ENCODE results near the gene PRLR.

Gene PRLR

GRCh38 chr5:35182486-35182885, 47.8 kb downstream of the PRLR start:
- no peak overlapping the region for H3K4me3 ChIP-seq (ENCODE audit: low read depth, low read length)
- TF ChIP-seq CTCF (IDR thresholded peaks at IDR 0.05; ENCODE audit: control insufficient read depth, extremely low read depth, insufficient read depth) = no peak
- DNase-seq (ENCODE audit: low read depth) = no peak

DNA sequence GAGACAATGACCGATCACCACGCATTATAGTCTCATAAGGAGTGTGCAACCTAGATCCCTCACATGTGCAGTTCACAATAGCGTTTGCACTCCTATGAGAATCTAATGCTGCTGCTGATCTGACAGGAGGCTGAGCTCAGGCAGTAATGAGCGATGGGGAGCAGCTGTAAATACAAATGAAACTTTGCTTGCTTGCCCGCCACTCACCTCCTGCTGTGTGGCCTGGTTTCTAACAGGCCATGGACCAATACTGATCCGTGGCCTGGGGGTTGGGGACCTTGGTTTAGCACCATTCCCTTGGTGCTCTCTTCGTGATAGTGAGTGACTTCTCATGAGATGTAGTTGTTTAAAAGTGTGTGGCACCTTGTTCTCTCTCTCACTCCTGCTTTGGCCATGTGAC, 50.2 kb downstream of the PRLR start:
- no peak overlapping the region for H3K4me3 ChIP-seq (ENCODE audit: low read depth, low read length)
- no peak for DNase-seq (ENCODE audit: low read depth)
- no peak for TF ChIP-seq CTCF (IDR thresholded peaks at IDR 0.05; ENCODE audit: control insufficient read depth, extremely low read depth, insufficient read depth)

DNA sequence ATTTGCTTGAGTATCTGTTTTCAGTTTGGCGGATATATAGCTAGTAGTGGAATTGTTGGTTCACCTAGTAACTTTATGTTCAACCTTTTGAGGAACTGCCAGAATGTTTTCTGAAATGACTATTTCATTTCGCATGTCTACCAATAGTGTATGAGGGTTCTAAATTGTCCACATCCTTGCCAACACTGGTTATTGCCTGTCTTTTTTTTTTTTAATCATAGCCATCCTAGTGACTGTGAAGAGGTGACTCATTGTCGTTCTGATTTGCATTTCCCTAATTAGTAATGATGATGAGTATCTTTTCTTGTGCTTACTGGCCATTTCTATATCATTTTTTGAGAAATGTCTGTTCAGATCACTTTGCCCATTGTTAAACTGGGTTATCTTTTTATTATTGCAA, 52.5 kb downstream of the PRLR start:
- no peak for TF ChIP-seq CTCF (IDR thresholded peaks at IDR 0.05; ENCODE audit: control insufficient read depth, extremely low read depth, insufficient read depth)
- DNase-seq (ENCODE audit: low read depth) = no peak
- H3K4me3 ChIP-seq (ENCODE audit: low read depth, low read length) = no peak overlapping the region

GRCh38 chr5:35172533-35172932, 57.8 kb downstream of the PRLR start:
- no peak for TF ChIP-seq CTCF (IDR thresholded peaks at IDR 0.05; ENCODE audit: control insufficient read depth, extremely low read depth, insufficient read depth)
- DNase-seq (ENCODE audit: low read depth) = no peak
- no peak overlapping the region for H3K4me3 ChIP-seq (ENCODE audit: low read depth, low read length)

DNA sequence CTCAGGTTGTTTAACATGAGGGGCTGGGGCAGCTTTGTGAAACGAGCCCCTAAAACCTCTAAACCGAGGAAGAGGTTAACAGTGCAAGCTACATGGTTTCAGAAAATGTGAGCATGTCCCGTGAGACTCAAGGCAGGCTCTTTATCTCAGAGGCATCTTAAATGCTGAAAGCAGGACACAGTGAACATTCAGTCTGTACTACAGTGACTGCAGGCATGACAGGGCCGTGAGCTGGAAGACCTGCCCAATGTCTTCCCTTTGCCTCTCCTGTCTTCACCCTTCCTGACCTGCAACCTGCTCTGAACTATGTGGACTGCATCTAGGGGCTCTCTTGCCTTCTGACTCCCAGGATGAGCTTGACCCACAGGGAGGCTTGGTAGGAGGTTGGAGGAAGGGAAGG, 58.3 kb downstream of the PRLR start:
- no peak for TF ChIP-seq CTCF (IDR thresholded peaks at IDR 0.05; ENCODE audit: control insufficient read depth, extremely low read depth, insufficient read depth)
- DNase-seq (ENCODE audit: low read depth) = no peak
- no peak overlapping the region for H3K4me3 ChIP-seq (ENCODE audit: low read depth, low read length)

- no peak for TF ChIP-seq CTCF (IDR thresholded peaks at IDR 0.05; ENCODE audit: control insufficient read depth, extremely low read depth, insufficient read depth)
- no peak overlapping the region for H3K4me3 ChIP-seq (ENCODE audit: low read depth, low read length)
- no peak for DNase-seq (ENCODE audit: low read depth)
These were observed 59.2 kb downstream of the PRLR start for GRCh38 chr5:35171078-35171477.

DNA sequence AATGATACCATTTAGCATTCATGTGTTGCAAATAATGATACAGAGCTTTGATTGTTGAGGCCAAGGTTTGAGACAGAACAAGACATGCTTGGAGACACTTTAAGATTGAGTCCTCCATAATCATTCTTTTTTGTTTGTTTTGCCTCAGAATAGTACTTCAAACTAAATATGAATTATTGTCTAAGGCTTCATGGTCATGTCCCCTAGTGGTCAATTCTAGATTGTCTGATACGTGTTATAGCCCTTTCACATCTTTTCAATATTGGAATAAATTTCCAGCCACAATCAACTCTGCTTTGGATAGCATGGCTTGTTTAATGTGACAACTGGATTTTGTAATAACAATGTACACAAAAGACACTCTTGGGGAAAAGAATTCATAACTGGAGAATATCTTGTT, 64.2 kb downstream of the PRLR start:
- TF ChIP-seq CTCF (IDR thresholded peaks at IDR 0.05; ENCODE audit: control insufficient read depth, extremely low read depth, insufficient read depth) = no peak
- DNase-seq (ENCODE audit: low read depth) = no peak
- no peak overlapping the region for H3K4me3 ChIP-seq (ENCODE audit: low read depth, low read length)
